HCT116 (cell line): ENCODE results near the gene USH1G.

Experiments used
- CEBPB ChIP-seq: IDR thresholded peaks from 2 replicates; pipeline ENCODE4 v1.6.1; 2012; ENCODE audit warnings: low read depth
- EZH2 ChIP-seq: fragments of 200-600 bp; sonication (generic); IDR thresholded peaks from 2 replicates; pipeline ENCODE4 v1.6.1; 2017; ENCODE audit warnings: antibody characterized with exemption, mixed run types
- POLR2A ChIP-seq: IDR thresholded peaks from 2 replicates; pipeline ENCODE4 v1.7.0; 2011; ENCODE audit warnings: borderline replicate concordance; ENCODE audit not compliant: insufficient read depth, insufficient read length; ENCODE audit errors: extremely low read depth
- POLR2AphosphoS5 ChIP-seq: IDR thresholded peaks from 2 replicates; pipeline ENCODE4 v1.6.1; 2011; ENCODE audit warnings: mild to moderate bottlenecking, low read depth, low read length, moderate library complexity
- RAD21 ChIP-seq: IDR thresholded peaks from 2 replicates; pipeline ENCODE4 v1.6.1; 2012; ENCODE audit warnings: low read depth, mild to moderate bottlenecking
- TCF7L2 ChIP-seq: IDR thresholded peaks from 2 replicates; pipeline ENCODE4 v1.7.0; 2011; ENCODE audit warnings: borderline replicate concordance, inconsistent platforms; ENCODE audit not compliant: insufficient read depth, insufficient read length; ENCODE audit errors: extremely low read depth
- TF ChIP-seq, protein P1 (sequence below), 3 experiments: fragments of 200-600 bp in 1 of 3; sonication (generic) in 1 of 3; IDR thresholded peaks in 2 of 3; conservative IDR thresholded peaks in 1 of 3; 2 replicates each; pipeline ENCODE4 v1.5.1; 2012 to 2017; ENCODE audit warnings: low read depth in 2 of 3, low read length in 2 of 3, antibody characterized with exemption in 1 of 3, borderline replicate concordance in 1 of 3, control low read depth in 1 of 3, mild to moderate bottlenecking in 1 of 3, mixed read lengths in 1 of 3, mixed run types in 1 of 3, moderate library complexity in 1 of 3; ENCODE audit not compliant: insufficient read depth in 1 of 3
- TF ChIP-seq, protein P2 (sequence below): IDR thresholded peaks from 2 replicates; pipeline ENCODE4 v1.6.1; 2011; ENCODE audit warnings: mild to moderate bottlenecking, low read length, moderate library complexity; ENCODE audit not compliant: insufficient replicate concordance; ENCODE audit errors: extremely low read depth
- TF ChIP-seq, protein P3 (sequence below): IDR thresholded peaks from 2 replicates; pipeline ENCODE4 v1.6.1; 2012; ENCODE audit warnings: low read depth
- TF ChIP-seq, protein P4 (sequence below): IDR thresholded peaks from 2 replicates; pipeline ENCODE4 v1.6.1; 2012

DNA sequence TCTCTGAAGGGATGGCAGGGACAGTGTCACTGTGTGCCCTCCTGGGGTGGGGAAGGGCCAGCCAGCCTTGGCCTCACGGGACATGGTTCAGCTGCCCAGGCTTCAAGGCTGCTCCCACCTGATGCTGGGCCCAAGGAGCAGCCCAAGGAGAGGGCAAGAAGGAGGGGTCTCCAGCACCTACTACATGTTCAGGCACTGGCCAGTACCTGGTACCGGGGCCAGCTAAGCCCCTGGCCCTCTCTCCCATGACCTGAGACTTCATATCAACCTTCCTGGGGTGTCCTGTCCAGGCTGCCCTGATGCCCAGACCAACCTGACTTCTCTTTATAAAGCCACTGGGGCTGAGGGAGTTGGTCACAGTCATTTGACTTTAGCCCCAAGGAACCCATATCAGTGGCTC is 1.3 kb downstream of the USH1G start:
- TF ChIP-seq POLR2A (no peak), POLR2AphosphoS5 (no peak), CEBPB (no peak), RAD21 (no peak), TCF7L2 (no peak), EZH2 (no peak)
- TF ChIP-seq, protein P1, sequence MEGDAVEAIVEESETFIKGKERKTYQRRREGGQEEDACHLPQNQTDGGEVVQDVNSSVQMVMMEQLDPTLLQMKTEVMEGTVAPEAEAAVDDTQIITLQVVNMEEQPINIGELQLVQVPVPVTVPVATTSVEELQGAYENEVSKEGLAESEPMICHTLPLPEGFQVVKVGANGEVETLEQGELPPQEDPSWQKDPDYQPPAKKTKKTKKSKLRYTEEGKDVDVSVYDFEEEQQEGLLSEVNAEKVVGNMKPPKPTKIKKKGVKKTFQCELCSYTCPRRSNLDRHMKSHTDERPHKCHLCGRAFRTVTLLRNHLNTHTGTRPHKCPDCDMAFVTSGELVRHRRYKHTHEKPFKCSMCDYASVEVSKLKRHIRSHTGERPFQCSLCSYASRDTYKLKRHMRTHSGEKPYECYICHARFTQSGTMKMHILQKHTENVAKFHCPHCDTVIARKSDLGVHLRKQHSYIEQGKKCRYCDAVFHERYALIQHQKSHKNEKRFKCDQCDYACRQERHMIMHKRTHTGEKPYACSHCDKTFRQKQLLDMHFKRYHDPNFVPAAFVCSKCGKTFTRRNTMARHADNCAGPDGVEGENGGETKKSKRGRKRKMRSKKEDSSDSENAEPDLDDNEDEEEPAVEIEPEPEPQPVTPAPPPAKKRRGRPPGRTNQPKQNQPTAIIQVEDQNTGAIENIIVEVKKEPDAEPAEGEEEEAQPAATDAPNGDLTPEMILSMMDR (IDR thresholded peaks at IDR 0.05 in 2 of 3, conservative IDR thresholded peaks at IDR 0.05 in 1 of 3; ENCODE audit: borderline replicate concordance in 1 of 3, insufficient read depth in 1 of 3, low read depth in 2 of 3, low read length in 2 of 3): no peak
- TF ChIP-seq, protein P2, sequence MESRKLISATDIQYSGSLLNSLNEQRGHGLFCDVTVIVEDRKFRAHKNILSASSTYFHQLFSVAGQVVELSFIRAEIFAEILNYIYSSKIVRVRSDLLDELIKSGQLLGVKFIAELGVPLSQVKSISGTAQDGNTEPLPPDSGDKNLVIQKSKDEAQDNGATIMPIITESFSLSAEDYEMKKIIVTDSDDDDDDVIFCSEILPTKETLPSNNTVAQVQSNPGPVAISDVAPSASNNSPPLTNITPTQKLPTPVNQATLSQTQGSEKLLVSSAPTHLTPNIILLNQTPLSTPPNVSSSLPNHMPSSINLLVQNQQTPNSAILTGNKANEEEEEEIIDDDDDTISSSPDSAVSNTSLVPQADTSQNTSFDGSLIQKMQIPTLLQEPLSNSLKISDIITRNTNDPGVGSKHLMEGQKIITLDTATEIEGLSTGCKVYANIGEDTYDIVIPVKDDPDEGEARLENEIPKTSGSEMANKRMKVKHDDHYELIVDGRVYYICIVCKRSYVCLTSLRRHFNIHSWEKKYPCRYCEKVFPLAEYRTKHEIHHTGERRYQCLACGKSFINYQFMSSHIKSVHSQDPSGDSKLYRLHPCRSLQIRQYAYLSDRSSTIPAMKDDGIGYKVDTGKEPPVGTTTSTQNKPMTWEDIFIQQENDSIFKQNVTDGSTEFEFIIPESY: no peak
- TF ChIP-seq, protein P3, sequence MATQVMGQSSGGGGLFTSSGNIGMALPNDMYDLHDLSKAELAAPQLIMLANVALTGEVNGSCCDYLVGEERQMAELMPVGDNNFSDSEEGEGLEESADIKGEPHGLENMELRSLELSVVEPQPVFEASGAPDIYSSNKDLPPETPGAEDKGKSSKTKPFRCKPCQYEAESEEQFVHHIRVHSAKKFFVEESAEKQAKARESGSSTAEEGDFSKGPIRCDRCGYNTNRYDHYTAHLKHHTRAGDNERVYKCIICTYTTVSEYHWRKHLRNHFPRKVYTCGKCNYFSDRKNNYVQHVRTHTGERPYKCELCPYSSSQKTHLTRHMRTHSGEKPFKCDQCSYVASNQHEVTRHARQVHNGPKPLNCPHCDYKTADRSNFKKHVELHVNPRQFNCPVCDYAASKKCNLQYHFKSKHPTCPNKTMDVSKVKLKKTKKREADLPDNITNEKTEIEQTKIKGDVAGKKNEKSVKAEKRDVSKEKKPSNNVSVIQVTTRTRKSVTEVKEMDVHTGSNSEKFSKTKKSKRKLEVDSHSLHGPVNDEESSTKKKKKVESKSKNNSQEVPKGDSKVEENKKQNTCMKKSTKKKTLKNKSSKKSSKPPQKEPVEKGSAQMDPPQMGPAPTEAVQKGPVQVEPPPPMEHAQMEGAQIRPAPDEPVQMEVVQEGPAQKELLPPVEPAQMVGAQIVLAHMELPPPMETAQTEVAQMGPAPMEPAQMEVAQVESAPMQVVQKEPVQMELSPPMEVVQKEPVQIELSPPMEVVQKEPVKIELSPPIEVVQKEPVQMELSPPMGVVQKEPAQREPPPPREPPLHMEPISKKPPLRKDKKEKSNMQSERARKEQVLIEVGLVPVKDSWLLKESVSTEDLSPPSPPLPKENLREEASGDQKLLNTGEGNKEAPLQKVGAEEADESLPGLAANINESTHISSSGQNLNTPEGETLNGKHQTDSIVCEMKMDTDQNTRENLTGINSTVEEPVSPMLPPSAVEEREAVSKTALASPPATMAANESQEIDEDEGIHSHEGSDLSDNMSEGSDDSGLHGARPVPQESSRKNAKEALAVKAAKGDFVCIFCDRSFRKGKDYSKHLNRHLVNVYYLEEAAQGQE: no peak
- TF ChIP-seq, protein P4, sequence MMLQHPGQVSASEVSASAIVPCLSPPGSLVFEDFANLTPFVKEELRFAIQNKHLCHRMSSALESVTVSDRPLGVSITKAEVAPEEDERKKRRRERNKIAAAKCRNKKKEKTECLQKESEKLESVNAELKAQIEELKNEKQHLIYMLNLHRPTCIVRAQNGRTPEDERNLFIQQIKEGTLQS: no peak
